Loucy (cell line): ENCODE results near the gene DLL1.

ENCODE experiments used
- H2AFZ ChIP-seq: fragments of 200-600 bp; sonication (generic); 2 replicates; pipeline ENCODE4 v1.6.0; 2016; ENCODE audit warnings: antibody characterized with exemption, mild to moderate bottlenecking, low read length, moderate library complexity
- H3F3A ChIP-seq: fragments of 200-600 bp; 2 replicates; pipeline ENCODE4 v1.6.0; 2016; ENCODE audit warnings: antibody characterized with exemption, low read depth, mild to moderate bottlenecking
- H3K27me3 ChIP-seq: fragments of 200-600 bp; sonication (generic); 2 replicates; pipeline ENCODE4 v1.6.1; 2014; ENCODE audit warnings: low read length, mild to moderate bottlenecking; ENCODE audit not compliant: insufficient read depth, poor library complexity, severe bottlenecking
- H3K36me3 ChIP-seq: fragments of 200-600 bp; sonication (generic); 2 replicates; pipeline ENCODE4 v1.6.1; 2016; ENCODE audit warnings: low read length; ENCODE audit not compliant: insufficient read depth
- H3K4me1 ChIP-seq: fragments of 200-600 bp; sonication (generic); 2 replicates; pipeline ENCODE4 v1.5.1; 2014; ENCODE audit warnings: low read length, mild to moderate bottlenecking; ENCODE audit not compliant: insufficient read depth, poor library complexity, severe bottlenecking
- H3K4me2 ChIP-seq: fragments of 200-600 bp; sonication (generic); 2 replicates; pipeline ENCODE4 v1.6.0; 2014; ENCODE audit warnings: antibody characterized with exemption, low read length, low read depth, mild to moderate bottlenecking; ENCODE audit not compliant: poor library complexity, severe bottlenecking
- H3K4me3 ChIP-seq: fragments of 200-600 bp; sonication (generic); 2 replicates; pipeline ENCODE4 v1.5.1; 2014; ENCODE audit warnings: low read length, mild to moderate bottlenecking, mixed read lengths; ENCODE audit not compliant: poor library complexity, severe bottlenecking
- H3K79me2 ChIP-seq: fragments of 200-600 bp; sonication (generic); 2 replicates; pipeline ENCODE4 v1.6.1; 2014; ENCODE audit warnings: low read length; ENCODE audit not compliant: insufficient read depth
- H3K9ac ChIP-seq: fragments of 200-600 bp; sonication (generic); 2 replicates; pipeline ENCODE4 v1.6.0; 2014; ENCODE audit warnings: mild to moderate bottlenecking, low read depth, low read length, moderate library complexity; ENCODE audit not compliant: poor library complexity, severe bottlenecking
- H3K9me2 ChIP-seq: fragments of 200-600 bp; sonication (generic); replicated peaks from 2 replicates; pipeline ENCODE4 v1.6.1; 2016; ENCODE audit warnings: low read depth, low read length, mixed read lengths
- H3K9me3 ChIP-seq: fragments of 200-600 bp; sonication (generic); 2 replicates; pipeline ENCODE4 v1.6.1; 2014; ENCODE audit warnings: mild to moderate bottlenecking, antibody characterized with exemption, low read length, low read depth; ENCODE audit not compliant: insufficient read depth
- H4K20me1 ChIP-seq: fragments of 200-600 bp; sonication (generic); 2 replicates; pipeline ENCODE4 v1.6.0; 2014; ENCODE audit warnings: antibody characterized with exemption, low read length, mild to moderate bottlenecking; ENCODE audit not compliant: insufficient read depth, poor library complexity, severe bottlenecking
- EZH2phosphoT487 ChIP-seq: fragments of 200-600 bp; IDR thresholded peaks from 2 replicates; pipeline ENCODE4 v1.6.1; 2018; ENCODE audit warnings: antibody characterized with exemption, mild to moderate bottlenecking, moderate library complexity, borderline replicate concordance
- TF ChIP-seq, protein P1 (sequence below): fragments of 200-600 bp; sonication (generic); conservative IDR thresholded peaks from 2 replicates; pipeline ENCODE4 v1.5.1; 2014; ENCODE audit warnings: mild to moderate bottlenecking, antibody characterized with exemption, low read length

Gene DLL1

GRCh38 chr6:170233286-170234205 is 57.3 kb downstream of the DLL1 start:
- no peak overlapping the region for H2AFZ ChIP-seq
- TF ChIP-seq EZH2phosphoT487 = no peak
- TF ChIP-seq, protein P1, sequence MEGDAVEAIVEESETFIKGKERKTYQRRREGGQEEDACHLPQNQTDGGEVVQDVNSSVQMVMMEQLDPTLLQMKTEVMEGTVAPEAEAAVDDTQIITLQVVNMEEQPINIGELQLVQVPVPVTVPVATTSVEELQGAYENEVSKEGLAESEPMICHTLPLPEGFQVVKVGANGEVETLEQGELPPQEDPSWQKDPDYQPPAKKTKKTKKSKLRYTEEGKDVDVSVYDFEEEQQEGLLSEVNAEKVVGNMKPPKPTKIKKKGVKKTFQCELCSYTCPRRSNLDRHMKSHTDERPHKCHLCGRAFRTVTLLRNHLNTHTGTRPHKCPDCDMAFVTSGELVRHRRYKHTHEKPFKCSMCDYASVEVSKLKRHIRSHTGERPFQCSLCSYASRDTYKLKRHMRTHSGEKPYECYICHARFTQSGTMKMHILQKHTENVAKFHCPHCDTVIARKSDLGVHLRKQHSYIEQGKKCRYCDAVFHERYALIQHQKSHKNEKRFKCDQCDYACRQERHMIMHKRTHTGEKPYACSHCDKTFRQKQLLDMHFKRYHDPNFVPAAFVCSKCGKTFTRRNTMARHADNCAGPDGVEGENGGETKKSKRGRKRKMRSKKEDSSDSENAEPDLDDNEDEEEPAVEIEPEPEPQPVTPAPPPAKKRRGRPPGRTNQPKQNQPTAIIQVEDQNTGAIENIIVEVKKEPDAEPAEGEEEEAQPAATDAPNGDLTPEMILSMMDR = no peak
- no peaks in the 10 kb centered on the region for H3K36me3 ChIP-seq
- no peaks in the 10 kb centered on the region for H3K27me3 ChIP-seq
- H3K9me3 ChIP-seq = no peaks in the 10 kb centered on the region
- no peaks in the 10 kb centered on the region for H3K4me1 ChIP-seq
- H4K20me1 ChIP-seq = no peaks in the 10 kb centered on the region
- H3K4me2 ChIP-seq = no peak overlapping the region
- H3K9ac ChIP-seq = no peak overlapping the region
- H3K79me2 ChIP-seq = no peaks in the 10 kb centered on the region
- H3F3A ChIP-seq = no peaks in the 10 kb centered on the region
- no peaks in the 10 kb centered on the region for H3K9me2 ChIP-seq
- H3K4me3 ChIP-seq = no peak overlapping the region
